Measurements from ENCODE around the gene SPEG. TPM values are rescaled to one million over a fixed set of nuclear protein-coding genes. Genes with fewer than 3 reads are reported as not detected.

SPEG gene
- total and polyA plus RNA-seq, 2 experiments from 2014 or later: 12.6 to 32.4 TPM

GRCh38 chr2:219467736-219468075 lies 33.1 kb downstream of the SPEG start:
- H3K9me2 ChIP-seq (ENCODE audit: insufficient read depth): no peaks in the 10 kb centered on the region
- no peak for ATAC-seq
- Mint-ChIP-seq H3K4me1 (no peaks in the 10 kb centered on the region; the same call in 2 of the 3 replicates), H3K9me3 (no peaks in the 10 kb centered on the region), H3K27me3 (ENCODE audit: insufficient read depth, low read depth, poor library complexity) (peaks cover 23% of the 10 kb centered on the region), H3K36me3 (ENCODE audit: low read depth) (peaks cover 6% of the 10 kb centered on the region), H3K27ac (no peak overlapping the region), H3K4me3 (no peak overlapping the region)
- no peaks in the 10 kb centered on the region for H3K27me3 ChIP-seq (ENCODE audit: insufficient read depth)
- TF ChIP-seq ZNF462 (CRISPR knock-in tag; IDR thresholded peaks at IDR 0.05): no peak
- no peak for TF ChIP-seq ETS1 (IDR thresholded peaks at IDR 0.05)
- no peak for TF ChIP-seq STAT1 (IDR thresholded peaks at IDR 0.05; ENCODE audit: unreplicated experiment)
- no peak overlapping the region for H3K4me2 ChIP-seq
- H3K79me2 ChIP-seq (replicated peaks; ENCODE audit: insufficient read depth): no peaks in the 10 kb centered on the region
- H3K4me1 ChIP-seq (ENCODE audit: insufficient read depth): no peaks in the 10 kb centered on the region
- H3F3A ChIP-seq (replicated peaks; ENCODE audit: low read depth): no peaks in the 10 kb centered on the region
- H2AFZ ChIP-seq: no peak overlapping the region
- DNase-seq (ENCODE audit: low spot score): no peak
- H3K27ac ChIP-seq (ENCODE audit: low read depth): no peak overlapping the region
- no peaks in the 10 kb centered on the region for H3K36me3 ChIP-seq (ENCODE audit: insufficient read depth)
- H4K20me1 ChIP-seq (replicated peaks; ENCODE audit: insufficient read depth): no peaks in the 10 kb centered on the region
- H3K4me3 ChIP-seq: no peak overlapping the region

GRCh38 chr2:219468410-219469185 lies 34.0 kb downstream of the SPEG start:
- no peak overlapping the region for H3K4me3 Mint-ChIP-seq
- no peaks in the 10 kb centered on the region for H3F3A ChIP-seq (replicated peaks; ENCODE audit: low read depth)
- no peaks in the 10 kb centered on the region for H3K27me3 ChIP-seq (ENCODE audit: insufficient read depth)
- H3K27ac Mint-ChIP-seq: no peak overlapping the region
- no peaks in the 10 kb centered on the region for H3K79me2 ChIP-seq (replicated peaks; ENCODE audit: insufficient read depth)
- no peak overlapping the region for H3K27ac ChIP-seq (ENCODE audit: low read depth)
- no peaks in the 10 kb centered on the region for H4K20me1 ChIP-seq (replicated peaks; ENCODE audit: insufficient read depth)
- H2AFZ ChIP-seq: no peak overlapping the region
- ATAC-seq: no peak
- H3K27me3 Mint-ChIP-seq (ENCODE audit: insufficient read depth, low read depth, poor library complexity): peaks cover 25% of the 10 kb centered on the region
- H3K4me1 ChIP-seq (ENCODE audit: insufficient read depth): no peaks in the 10 kb centered on the region
- no peak overlapping the region for H3K4me2 ChIP-seq
- H3K9me2 ChIP-seq (ENCODE audit: insufficient read depth): no peaks in the 10 kb centered on the region
- H3K9me3 Mint-ChIP-seq: no peaks in the 10 kb centered on the region
- H3K4me1 Mint-ChIP-seq: no peaks in the 10 kb centered on the region; the same call in 2 of the 3 replicates
- DNase-seq (ENCODE audit: low spot score): no peak
- H3K36me3 ChIP-seq (ENCODE audit: insufficient read depth): no peaks in the 10 kb centered on the region
- H3K36me3 Mint-ChIP-seq (ENCODE audit: low read depth): peaks cover 3% of the 10 kb centered on the region; the same call in 1 of the 3 replicates
- no peak overlapping the region for H3K4me3 ChIP-seq
- TF ChIP-seq EZH2phosphoT487 (IDR thresholded peaks at IDR 0.05; ENCODE audit: unreplicated experiment): no peak
- no peak for TF ChIP-seq JUNB (IDR thresholded peaks at IDR 0.05; ENCODE audit: unreplicated experiment)
- no peak for TF ChIP-seq ETS1 (IDR thresholded peaks at IDR 0.05)
- TF ChIP-seq STAT1 (IDR thresholded peaks at IDR 0.05; ENCODE audit: unreplicated experiment): no peak
- no peak for TF ChIP-seq CTCF (conservative IDR thresholded peaks at IDR 0.05; ENCODE audit: low read depth in 2 of 2)
- TF ChIP-seq CREB1 (CRISPR knock-in tag; IDR thresholded peaks at IDR 0.05; ENCODE audit: low read depth): no peak

Measured in GM23338 (cell line).